Naive thymus-derived CD4-positive, alpha-beta T cell (primary cell): Measurements from ENCODE around the gene GNL3L. TPM values are rescaled to one million over a fixed set of nuclear protein-coding genes. Genes with fewer than 3 reads are reported as not detected.

Experiments used
- ATAC-seq: fragments of 150-1000 bp; cut with Tn5 transposase; 2 replicates; pipeline ENCODE4 v1.10.0; 2021; ENCODE audit warnings: mild to moderate bottlenecking, moderate library complexity
- CTCF ChIA-PET: fragments of 350-600 bp; sonication (Branson Sonifier 250); formaldehyde crosslinking; loops from one replicate; lab custom pipeline; 2021; ENCODE audit warnings: antibody characterized with exemption; lab: Charles Lee
- POLR2A ChIA-PET: fragments of 350-600 bp; sonication (Branson Sonifier 250); formaldehyde crosslinking; loops from one replicate; lab custom pipeline; 2021; ENCODE audit warnings: antibody characterized with exemption, inconsistent platforms; lab: Charles Lee
- DNase-seq, 9 donors: peaks; one replicate each; pipeline versions ENCODE4 v3.0.0 to v3.0.0-alpha.2; 2020 to 2022; ENCODE audit warnings: mixed read lengths in 1 of 9
- H3K27ac ChIP-seq: one replicate; pipeline ENCODE4 v1.7.0; 2013; ENCODE audit warnings: mild to moderate bottlenecking, low read depth, low read length, moderate library complexity
- H3K27me3 ChIP-seq, 2 donors: one replicate each; pipeline ENCODE4 v1.7.0; 2013; ENCODE audit warnings: low read length in 2 of 2, mild to moderate bottlenecking in 2 of 2, moderate library complexity in 2 of 2; ENCODE audit not compliant: control insufficient read depth in 2 of 2, insufficient read depth in 2 of 2
- H3K36me3 ChIP-seq, 3 experiments: 1 replicate in 2 of 3; 2 replicates in 1 of 3; pipeline ENCODE4 v1.7.0; 2013; ENCODE audit warnings: low read length in 3 of 3, mild to moderate bottlenecking in 3 of 3, moderate library complexity in 1 of 3; ENCODE audit not compliant: insufficient read depth in 3 of 3, control insufficient read depth in 2 of 3
- H3K4me1 ChIP-seq, 2 donors: one replicate each; pipeline ENCODE4 v1.7.0; 2013; ENCODE audit warnings: low read length in 2 of 2, mild to moderate bottlenecking in 2 of 2, moderate library complexity in 1 of 2; ENCODE audit not compliant: control insufficient read depth in 2 of 2, insufficient read depth in 2 of 2
- H3K4me3 ChIP-seq: 2 replicates; pipeline ENCODE4 v1.7.0; 2013; ENCODE audit warnings: mild to moderate bottlenecking, low read length
- H3K9me3 ChIP-seq, 3 experiments: 1 replicate in 2 of 3; 2 replicates in 1 of 3; pipeline ENCODE4 v1.7.0; 2013; ENCODE audit warnings: low read length in 3 of 3; ENCODE audit not compliant: control insufficient read depth in 2 of 3
- H3K27ac Mint-ChIP-seq, 9 donors: one replicate each; pipeline ENCODE4 v1.8.0; 2020 to 2022; ENCODE audit warnings: mixed read lengths in 9 of 9, mild to moderate bottlenecking in 8 of 9, moderate library complexity in 5 of 9, inconsistent platforms in 2 of 9
- H3K27me3 Mint-ChIP-seq, 5 donors: one replicate each; pipeline ENCODE4 v1.8.0; 2021 to 2022; ENCODE audit warnings: mixed read lengths in 5 of 5, mild to moderate bottlenecking in 1 of 5
- H3K36me3 Mint-ChIP-seq, 5 donors: one replicate each; pipeline ENCODE4 v1.8.0; 2020 to 2022; ENCODE audit warnings: mixed read lengths in 5 of 5, mild to moderate bottlenecking in 3 of 5, inconsistent platforms in 1 of 5
- H3K4me1 Mint-ChIP-seq, 7 donors: one replicate each; pipeline ENCODE4 v1.8.0; 2020 to 2022; ENCODE audit warnings: mixed read lengths in 7 of 7, mild to moderate bottlenecking in 3 of 7, inconsistent platforms in 1 of 7
- H3K4me3 Mint-ChIP-seq, 10 donors: one replicate each; pipeline ENCODE4 v1.8.0; 2020 to 2022; ENCODE audit warnings: mild to moderate bottlenecking in 10 of 10, mixed read lengths in 10 of 10, moderate library complexity in 6 of 10, inconsistent platforms in 2 of 10
- H3K9me3 Mint-ChIP-seq, 11 donors: one replicate each; pipeline ENCODE4 v1.8.0; 2020 to 2022; ENCODE audit warnings: mixed read lengths in 11 of 11, mild to moderate bottlenecking in 4 of 11, inconsistent platforms in 1 of 11, moderate library complexity in 1 of 11
- intact Hi-C, 2 donors: fragments of 100-400 bp; cut with micrococcal nuclease; formaldehyde crosslinking; loops; one replicate each; pipeline ENCODE4 v1.15.1; 2023
- polyA plus RNA-seq, 2 donors: library from polyadenylated mRNA; unstranded; fragments of 300-500 nt; fragmentation: Illumina TruSeq; gene quantifications; one replicate each; pipeline ENCODE4 v1.2.3, GENCODE V29; 2021
- total RNA-seq, 6 experiments: library from RNA in 5 of 6; stranded (reverse) in 5 of 6; gene quantifications; 1 replicate in 5 of 6; 2 replicates in 1 of 6; pipeline ENCODE4 v1.2.3 and lab custom pipeline; 2021 to 2026

GNL3L gene
- total and polyA plus RNA-seq, 7 experiments from 2014 or later: 32.8 to 60.9 (median 41.8) TPM

GRCh38 chrX:54597728-54598127, 67.7 kb downstream of the GNL3L start:
- Mint-ChIP-seq H3K36me3 (peaks cover 0 to 19% (median 7%) of the 10 kb centered on the region in 5 donors), H3K9me3 (peaks cover 0 to 7% (median 0%) of the 10 kb centered on the region in 11 donors), H3K27ac (no peak overlapping the region), H3K4me1 (peaks cover 0 to 7% (median 4%) of the 10 kb centered on the region in 7 donors), H3K27me3 (no peaks in the 10 kb centered on the region), H3K4me3 (no peak overlapping the region)
- ATAC-seq (no peak), DNase-seq (no peak)
- H3K36me3 ChIP-seq: no peaks in the 10 kb centered on the region
- H3K9me3 ChIP-seq: no peaks in the 10 kb centered on the region
- no peak overlapping the region for H3K27ac ChIP-seq
- no peaks in the 10 kb centered on the region for H3K27me3 ChIP-seq
- ChIA-PET CTCF (no interaction called here), POLR2A (no interaction called here)
- no peak overlapping the region for H3K4me3 ChIP-seq
- intact Hi-C loops: no loop called here
- no peaks in the 10 kb centered on the region for H3K4me1 ChIP-seq

DNA sequence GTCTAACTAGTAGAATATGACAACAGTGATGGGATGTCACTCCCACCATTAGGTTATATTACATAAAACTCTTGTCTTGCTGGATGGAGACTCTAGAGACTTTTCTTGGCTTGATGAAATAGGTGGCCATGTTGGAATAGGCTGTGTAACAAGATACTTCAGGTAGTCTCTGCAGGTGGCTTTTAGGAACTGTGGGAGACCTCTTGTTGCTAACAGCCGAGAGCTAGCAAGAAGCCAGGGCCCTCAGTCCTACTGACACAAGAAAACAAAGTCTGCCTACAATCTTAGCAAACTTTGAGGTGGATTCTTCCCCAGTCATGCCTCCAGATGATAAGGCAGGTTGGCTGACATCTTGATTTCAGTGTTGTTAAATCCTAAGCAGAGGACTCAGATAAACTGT, 72.5 kb downstream of the GNL3L start:
- no peaks in the 10 kb centered on the region for H3K4me1 ChIP-seq
- DNase-seq (no peak), ATAC-seq (no peak)
- H3K4me1 Mint-ChIP-seq: peaks cover 0 to 2% (median 0%) of the 10 kb centered on the region in 7 donors
- no peak overlapping the region for H3K4me3 Mint-ChIP-seq
- CTCF ChIA-PET: no interaction called here
- H3K36me3 ChIP-seq: no peaks in the 10 kb centered on the region
- POLR2A ChIA-PET: no interaction called here
- intact Hi-C loops: no loop called here
- peaks cover 0 to 2% (median 0%) of the 10 kb centered on the region in 5 donors for H3K36me3 Mint-ChIP-seq
- H3K27ac Mint-ChIP-seq: no peak overlapping the region
- H3K4me3 ChIP-seq: no peak overlapping the region
- H3K27ac ChIP-seq: no peak overlapping the region
- H3K9me3 Mint-ChIP-seq: no peaks in the 10 kb centered on the region
- H3K9me3 ChIP-seq: no peaks in the 10 kb centered on the region
- no peaks in the 10 kb centered on the region for H3K27me3 ChIP-seq
- no peaks in the 10 kb centered on the region for H3K27me3 Mint-ChIP-seq

Other genes starting within 250 kb of the GNL3L start
- gene WNK3, start 172.2 kb upstream of the GNL3L start, total RNA-seq: under 1 TPM; 0.15 to 0.95 (median 0.67) TPM
- under 1 TPM; 0.21 to 0.47 TPM for gene WNK3, start 172.2 kb upstream of the GNL3L start, polyA plus RNA-seq
- gene TSR2, start 89.8 kb upstream of the GNL3L start, total RNA-seq: 10 to 100 TPM; 33.6 to 43.3 (median 40.5) TPM
- gene TSR2, start 89.8 kb upstream of the GNL3L start, polyA plus RNA-seq: 10 to 100 TPM; 69.1 to 78.8 TPM
- under 1 TPM in 2 of 5 experiments, not detected in 3; 0.07 to 0.11 TPM for gene FGD1, start 34.0 kb upstream of the GNL3L start, total RNA-seq
- 1 to 10 TPM; 1.0 to 1.1 TPM for gene FGD1, start 34.0 kb upstream of the GNL3L start, polyA plus RNA-seq